ENCODE measurements around the gene CPAMD8. TPM values are rescaled to one million over a fixed set of nuclear protein-coding genes. Genes with fewer than 3 reads are reported as not detected.
A peak's percentile ranks its signal among the peaks of the same experiment; 100 is the strongest.

CPAMD8 gene
- total RNA-seq, 1 donor from 2014 or later = 294 TPM

DNA sequence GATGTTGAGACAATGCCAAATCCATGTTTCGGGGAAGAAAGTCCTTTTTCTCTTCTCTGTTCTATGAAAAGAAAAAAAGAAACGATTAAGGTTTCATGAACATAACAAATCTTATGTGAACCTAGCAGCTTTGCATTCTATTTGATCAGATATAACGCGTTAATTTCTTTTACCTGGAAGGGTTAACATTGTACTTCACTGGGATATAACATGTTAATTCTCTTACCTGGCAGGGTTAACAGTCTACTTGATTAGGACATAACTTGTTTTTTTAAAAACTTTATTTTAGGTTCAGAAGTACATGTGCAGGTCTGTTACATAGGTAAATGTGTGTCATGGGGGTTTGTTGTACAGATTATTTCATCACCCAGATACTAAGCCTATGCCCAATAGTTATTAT is 68.8 kb downstream of the CPAMD8 start:
- peaks cover 4% of the 10 kb centered on the region for H3K9me3 Mint-ChIP-seq (ENCODE audit: unreplicated experiment)
- H3K4me3 Mint-ChIP-seq (ENCODE audit: unreplicated experiment) = no peak overlapping the region
- peaks cover 41% of the 10 kb centered on the region for H3K36me3 Mint-ChIP-seq (ENCODE audit: unreplicated experiment)
- peak overlapping the region; percentile 57 for H3K27ac Mint-ChIP-seq (ENCODE audit: unreplicated experiment)
- TF ChIP-seq, protein P1, sequence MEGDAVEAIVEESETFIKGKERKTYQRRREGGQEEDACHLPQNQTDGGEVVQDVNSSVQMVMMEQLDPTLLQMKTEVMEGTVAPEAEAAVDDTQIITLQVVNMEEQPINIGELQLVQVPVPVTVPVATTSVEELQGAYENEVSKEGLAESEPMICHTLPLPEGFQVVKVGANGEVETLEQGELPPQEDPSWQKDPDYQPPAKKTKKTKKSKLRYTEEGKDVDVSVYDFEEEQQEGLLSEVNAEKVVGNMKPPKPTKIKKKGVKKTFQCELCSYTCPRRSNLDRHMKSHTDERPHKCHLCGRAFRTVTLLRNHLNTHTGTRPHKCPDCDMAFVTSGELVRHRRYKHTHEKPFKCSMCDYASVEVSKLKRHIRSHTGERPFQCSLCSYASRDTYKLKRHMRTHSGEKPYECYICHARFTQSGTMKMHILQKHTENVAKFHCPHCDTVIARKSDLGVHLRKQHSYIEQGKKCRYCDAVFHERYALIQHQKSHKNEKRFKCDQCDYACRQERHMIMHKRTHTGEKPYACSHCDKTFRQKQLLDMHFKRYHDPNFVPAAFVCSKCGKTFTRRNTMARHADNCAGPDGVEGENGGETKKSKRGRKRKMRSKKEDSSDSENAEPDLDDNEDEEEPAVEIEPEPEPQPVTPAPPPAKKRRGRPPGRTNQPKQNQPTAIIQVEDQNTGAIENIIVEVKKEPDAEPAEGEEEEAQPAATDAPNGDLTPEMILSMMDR (IDR thresholded peaks at IDR 0.05) = no peak
- H3K4me1 Mint-ChIP-seq (ENCODE audit: unreplicated experiment) = peaks cover 26% of the 10 kb centered on the region
- peaks cover 12% of the 10 kb centered on the region for H3K27me3 Mint-ChIP-seq (ENCODE audit: unreplicated experiment)
- no peak for DNase-seq (ENCODE audit: extremely low spot score, unreplicated experiment)

DNA sequence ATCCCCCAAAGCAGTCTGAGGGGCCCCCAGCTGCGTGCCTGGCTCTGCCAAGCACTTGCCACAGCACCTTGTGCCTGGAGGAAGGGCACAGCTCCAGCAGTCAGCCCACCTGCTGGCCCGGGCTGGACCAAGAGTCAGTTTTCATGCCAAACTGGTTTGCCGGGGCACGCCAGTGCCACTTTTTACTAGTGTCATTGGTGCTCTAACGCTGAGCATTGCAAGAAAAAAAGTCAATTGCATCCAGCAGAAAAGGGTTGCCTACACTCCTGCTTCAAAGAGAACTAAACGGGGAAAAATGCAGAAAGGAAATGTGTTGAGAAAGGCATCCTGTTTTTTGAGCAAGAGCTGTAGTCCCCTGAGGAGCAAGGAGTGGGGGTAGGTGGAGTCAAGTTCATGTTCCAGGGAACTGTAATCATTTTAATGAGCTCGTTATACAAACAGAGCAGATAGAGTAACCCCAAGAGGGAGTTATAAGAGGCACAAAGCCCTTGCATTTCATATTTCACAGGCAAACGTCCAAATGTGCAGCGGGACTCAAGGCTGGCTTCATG is 69.4 kb downstream of the CPAMD8 start:
- Mint-ChIP-seq H3K4me1 (ENCODE audit: unreplicated experiment) (peaks cover 21% of the 10 kb centered on the region), H3K9me3 (ENCODE audit: unreplicated experiment) (peaks cover 4% of the 10 kb centered on the region), H3K36me3 (ENCODE audit: unreplicated experiment) (peaks cover 42% of the 10 kb centered on the region), H3K4me3 (ENCODE audit: unreplicated experiment) (no peak overlapping the region), H3K27ac (ENCODE audit: unreplicated experiment) (peak overlapping the region; percentile 57), H3K27me3 (ENCODE audit: unreplicated experiment) (peaks cover 7% of the 10 kb centered on the region)
- TF ChIP-seq, protein P1 (IDR thresholded peaks at IDR 0.05) = no peak
- DNase-seq (ENCODE audit: extremely low spot score, unreplicated experiment) = peak; percentile 73

DNA sequence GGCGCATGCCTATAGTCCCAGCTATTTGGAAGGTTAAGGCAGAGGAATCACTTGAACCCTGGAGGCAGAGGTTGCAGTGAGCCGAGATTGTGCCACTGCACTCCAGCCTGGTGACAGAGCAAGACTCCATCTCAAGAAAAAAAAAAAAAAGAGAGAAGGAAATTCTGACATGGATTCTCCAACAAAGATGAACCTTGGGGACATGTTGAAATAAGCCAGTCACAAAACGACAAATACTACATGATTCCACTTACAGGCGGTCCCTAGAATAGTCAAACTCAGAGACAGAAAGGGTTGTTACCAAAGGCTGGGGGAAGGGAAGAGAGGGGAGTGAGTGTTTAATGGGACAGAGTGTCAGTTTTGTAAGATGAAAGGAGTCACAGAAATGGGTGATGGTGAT is 71.4 kb downstream of the CPAMD8 start:
- Mint-ChIP-seq H3K36me3 (ENCODE audit: unreplicated experiment) (peaks cover 44% of the 10 kb centered on the region), H3K27ac (ENCODE audit: unreplicated experiment) (no peak overlapping the region), H3K4me3 (ENCODE audit: unreplicated experiment) (no peak overlapping the region)

DNA sequence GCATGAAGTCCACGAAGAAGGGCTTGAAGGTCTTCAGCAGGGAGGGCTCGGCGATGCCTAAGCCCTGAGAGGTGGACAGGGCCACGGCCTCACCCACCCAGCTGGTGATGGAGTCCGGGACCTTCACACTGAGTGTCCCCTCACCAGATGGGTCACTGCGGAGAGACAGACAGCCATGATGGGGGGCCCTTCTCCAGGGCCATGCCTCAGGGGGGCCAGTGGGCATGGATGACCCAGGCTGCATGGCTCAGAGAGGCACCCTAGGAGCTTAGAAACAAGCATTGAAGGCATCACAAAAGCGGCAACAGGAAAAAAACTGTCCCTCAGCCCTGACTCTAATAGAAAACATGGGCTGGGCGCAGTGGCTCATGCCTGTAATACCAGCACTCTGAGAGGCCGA is 74.6 kb downstream of the CPAMD8 start:
- Mint-ChIP-seq H3K4me3 (ENCODE audit: unreplicated experiment) (no peak overlapping the region), H3K4me1 (ENCODE audit: unreplicated experiment) (peaks cover 5% of the 10 kb centered on the region), H3K36me3 (ENCODE audit: unreplicated experiment) (peaks cover 45% of the 10 kb centered on the region), H3K27ac (ENCODE audit: unreplicated experiment) (no peak overlapping the region), H3K27me3 (ENCODE audit: unreplicated experiment) (no peaks in the 10 kb centered on the region), H3K9me3 (ENCODE audit: unreplicated experiment) (peaks cover 4% of the 10 kb centered on the region)
- TF ChIP-seq, protein P1 (IDR thresholded peaks at IDR 0.05) = no peak
- DNase-seq (ENCODE audit: extremely low spot score, unreplicated experiment) = peak; percentile 72

More for the DNA sequence above, 71.4 kb downstream of the CPAMD8 start:
- H3K4me1 Mint-ChIP-seq (ENCODE audit: unreplicated experiment) = peaks cover 18% of the 10 kb centered on the region
- TF ChIP-seq, protein P1 (IDR thresholded peaks at IDR 0.05) = no peak
- H3K9me3 Mint-ChIP-seq (ENCODE audit: unreplicated experiment) = peaks cover 4% of the 10 kb centered on the region
- H3K27me3 Mint-ChIP-seq (ENCODE audit: unreplicated experiment) = peaks cover 3% of the 10 kb centered on the region
- DNase-seq (ENCODE audit: extremely low spot score, unreplicated experiment) = no peak

DNA sequence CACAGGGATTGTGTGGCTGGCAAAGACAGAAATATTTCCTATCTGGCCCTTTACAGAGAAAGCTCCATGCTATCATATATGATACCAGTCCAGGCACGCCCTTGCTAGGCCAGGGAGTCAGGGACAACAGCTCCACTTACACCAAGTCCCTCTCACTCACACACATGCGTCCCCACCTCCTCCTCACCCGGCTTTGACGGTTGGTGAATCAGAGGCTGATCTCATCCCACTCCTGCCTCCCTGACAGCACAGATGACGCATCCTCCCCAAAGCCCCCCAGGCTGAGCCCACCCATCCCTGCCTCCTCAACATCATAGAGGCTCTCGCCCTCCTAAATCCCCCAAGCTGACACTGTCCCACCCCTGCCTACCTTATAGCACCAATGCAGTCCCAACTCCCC is 75.1 kb downstream of the CPAMD8 start:
- peak; percentile 73 for DNase-seq (ENCODE audit: extremely low spot score, unreplicated experiment)
- Mint-ChIP-seq H3K27ac (ENCODE audit: unreplicated experiment) (no peak overlapping the region), H3K27me3 (ENCODE audit: unreplicated experiment) (no peaks in the 10 kb centered on the region), H3K4me1 (ENCODE audit: unreplicated experiment) (no peaks in the 10 kb centered on the region), H3K9me3 (ENCODE audit: unreplicated experiment) (peaks cover 4% of the 10 kb centered on the region), H3K36me3 (ENCODE audit: unreplicated experiment) (peaks cover 47% of the 10 kb centered on the region), H3K4me3 (ENCODE audit: unreplicated experiment) (no peak overlapping the region)
- TF ChIP-seq, protein P1 (IDR thresholded peaks at IDR 0.05) = no peak

All from osteocyte (in vitro differentiated cells).